Vagina (tissue), 2 donors: Measurements from ENCODE around the gene ZRANB1.

Source experiments
- POLR2A ChIP-seq, 2 donors: fragments of 450-650 bp; IDR thresholded peaks; one replicate each; pipeline ENCODE4 v1.6.1; 2017; ENCODE audit warnings: antibody characterized with exemption in 2 of 2, mild to moderate bottlenecking in 2 of 2, moderate library complexity in 2 of 2
- POLR2AphosphoS5 ChIP-seq, 2 donors: sonication (generic); formaldehyde crosslinking; IDR thresholded peaks; one replicate each; pipeline ENCODE4 v1.9.0; 2017; ENCODE audit warnings: antibody characterized with exemption in 2 of 2, mild to moderate bottlenecking in 2 of 2, low read depth in 1 of 2; ENCODE audit not compliant: insufficient read depth in 1 of 2
- TF ChIP-seq, protein P1 (sequence below), 3 experiments: fragments of 450-650 bp in 2 of 3; fragments of 200-600 bp in 1 of 3; sonication (generic) in 1 of 3; IDR thresholded peaks; one replicate each; pipeline ENCODE4 v1.5.1; 2017 to 2019; ENCODE audit warnings: antibody characterized with exemption in 3 of 3, mild to moderate bottlenecking in 2 of 3, moderate library complexity in 2 of 3

- TF ChIP-seq, protein P1, sequence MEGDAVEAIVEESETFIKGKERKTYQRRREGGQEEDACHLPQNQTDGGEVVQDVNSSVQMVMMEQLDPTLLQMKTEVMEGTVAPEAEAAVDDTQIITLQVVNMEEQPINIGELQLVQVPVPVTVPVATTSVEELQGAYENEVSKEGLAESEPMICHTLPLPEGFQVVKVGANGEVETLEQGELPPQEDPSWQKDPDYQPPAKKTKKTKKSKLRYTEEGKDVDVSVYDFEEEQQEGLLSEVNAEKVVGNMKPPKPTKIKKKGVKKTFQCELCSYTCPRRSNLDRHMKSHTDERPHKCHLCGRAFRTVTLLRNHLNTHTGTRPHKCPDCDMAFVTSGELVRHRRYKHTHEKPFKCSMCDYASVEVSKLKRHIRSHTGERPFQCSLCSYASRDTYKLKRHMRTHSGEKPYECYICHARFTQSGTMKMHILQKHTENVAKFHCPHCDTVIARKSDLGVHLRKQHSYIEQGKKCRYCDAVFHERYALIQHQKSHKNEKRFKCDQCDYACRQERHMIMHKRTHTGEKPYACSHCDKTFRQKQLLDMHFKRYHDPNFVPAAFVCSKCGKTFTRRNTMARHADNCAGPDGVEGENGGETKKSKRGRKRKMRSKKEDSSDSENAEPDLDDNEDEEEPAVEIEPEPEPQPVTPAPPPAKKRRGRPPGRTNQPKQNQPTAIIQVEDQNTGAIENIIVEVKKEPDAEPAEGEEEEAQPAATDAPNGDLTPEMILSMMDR (IDR thresholded peaks at IDR 0.05) = no peak
- TF ChIP-seq POLR2A (IDR thresholded peaks at IDR 0.05) = no peak
- no peak for TF ChIP-seq POLR2AphosphoS5 (IDR thresholded peaks at IDR 0.05; ENCODE audit: insufficient read depth in 1 of 2, low read depth in 1 of 2)
These were observed 88.8 kb downstream of the ZRANB1 start for GRCh38 chr10:125030567-125031197.
